GM12872 (cell line): ENCODE measurements around the gene MYO6.

Experiments used
- TF ChIP-seq, protein P1 (sequence below): IDR thresholded peaks from 3 replicates; pipeline ENCODE4 v1.5.1; 2011; ENCODE audit warnings: low read depth, mild to moderate bottlenecking, low read length, moderate library complexity; ENCODE audit not compliant: insufficient read depth

MYO6 gene

DNA sequence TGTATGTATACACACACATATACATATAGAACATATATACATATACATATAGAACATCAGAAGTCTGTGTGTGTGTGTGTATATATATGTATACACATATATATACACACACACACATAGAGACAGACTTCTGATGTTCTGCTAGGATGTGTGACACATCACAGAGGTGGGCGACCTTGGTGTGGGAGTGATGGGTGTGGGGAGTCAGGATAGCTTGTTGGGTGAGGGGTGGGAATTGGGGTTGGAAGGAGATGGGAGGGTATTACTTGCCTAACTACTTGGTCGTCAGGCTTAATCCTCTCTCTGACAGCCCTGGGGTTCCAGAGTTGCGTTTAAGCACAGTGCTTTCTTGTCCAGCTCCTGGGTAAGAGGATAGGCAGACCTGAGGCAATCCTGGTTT lies 8.3 kb downstream of the MYO6 start:
- TF ChIP-seq, protein P1, sequence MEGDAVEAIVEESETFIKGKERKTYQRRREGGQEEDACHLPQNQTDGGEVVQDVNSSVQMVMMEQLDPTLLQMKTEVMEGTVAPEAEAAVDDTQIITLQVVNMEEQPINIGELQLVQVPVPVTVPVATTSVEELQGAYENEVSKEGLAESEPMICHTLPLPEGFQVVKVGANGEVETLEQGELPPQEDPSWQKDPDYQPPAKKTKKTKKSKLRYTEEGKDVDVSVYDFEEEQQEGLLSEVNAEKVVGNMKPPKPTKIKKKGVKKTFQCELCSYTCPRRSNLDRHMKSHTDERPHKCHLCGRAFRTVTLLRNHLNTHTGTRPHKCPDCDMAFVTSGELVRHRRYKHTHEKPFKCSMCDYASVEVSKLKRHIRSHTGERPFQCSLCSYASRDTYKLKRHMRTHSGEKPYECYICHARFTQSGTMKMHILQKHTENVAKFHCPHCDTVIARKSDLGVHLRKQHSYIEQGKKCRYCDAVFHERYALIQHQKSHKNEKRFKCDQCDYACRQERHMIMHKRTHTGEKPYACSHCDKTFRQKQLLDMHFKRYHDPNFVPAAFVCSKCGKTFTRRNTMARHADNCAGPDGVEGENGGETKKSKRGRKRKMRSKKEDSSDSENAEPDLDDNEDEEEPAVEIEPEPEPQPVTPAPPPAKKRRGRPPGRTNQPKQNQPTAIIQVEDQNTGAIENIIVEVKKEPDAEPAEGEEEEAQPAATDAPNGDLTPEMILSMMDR: no peak

DNA sequence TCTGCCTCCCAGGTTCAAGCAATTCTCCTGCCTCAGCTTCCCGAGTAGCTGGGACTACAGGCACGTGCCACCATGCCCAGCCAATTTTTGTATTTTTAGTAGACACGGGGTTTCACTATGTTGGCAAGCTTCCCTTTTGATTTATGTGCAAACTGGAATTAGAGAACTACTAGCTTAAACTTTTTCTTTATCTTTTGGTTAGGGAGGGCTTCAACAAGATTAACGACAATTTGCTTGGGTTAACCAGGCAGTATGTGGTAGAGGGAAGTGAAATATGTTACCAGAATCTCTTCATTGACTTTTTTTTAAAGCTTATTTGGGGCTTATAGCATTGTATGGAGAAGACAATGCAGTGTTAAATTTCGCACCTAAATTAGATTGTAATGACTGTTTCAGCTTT lies 9.0 kb downstream of the MYO6 start:
- TF ChIP-seq, protein P1: no peak

DNA sequence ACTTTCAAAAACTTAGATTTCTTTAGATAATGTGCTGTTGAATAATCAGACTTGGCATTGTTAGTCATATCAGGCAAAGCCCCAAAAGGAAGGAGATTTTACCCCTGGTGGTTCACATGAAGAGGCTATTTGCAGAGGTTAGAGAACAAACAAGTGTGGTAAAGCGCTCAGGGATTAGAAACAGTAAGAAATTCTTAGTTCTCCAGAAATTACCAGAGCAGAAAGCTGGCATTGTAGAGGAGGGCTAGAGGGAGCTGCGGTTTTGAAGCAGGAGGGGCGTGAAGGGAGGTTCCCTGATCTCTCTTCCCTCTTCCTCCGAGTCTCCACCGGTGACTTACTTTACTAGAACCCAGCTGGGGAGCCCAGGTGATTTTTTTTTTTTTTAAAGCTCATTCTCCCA lies 10.2 kb downstream of the MYO6 start:
- TF ChIP-seq, protein P1: no peak

DNA sequence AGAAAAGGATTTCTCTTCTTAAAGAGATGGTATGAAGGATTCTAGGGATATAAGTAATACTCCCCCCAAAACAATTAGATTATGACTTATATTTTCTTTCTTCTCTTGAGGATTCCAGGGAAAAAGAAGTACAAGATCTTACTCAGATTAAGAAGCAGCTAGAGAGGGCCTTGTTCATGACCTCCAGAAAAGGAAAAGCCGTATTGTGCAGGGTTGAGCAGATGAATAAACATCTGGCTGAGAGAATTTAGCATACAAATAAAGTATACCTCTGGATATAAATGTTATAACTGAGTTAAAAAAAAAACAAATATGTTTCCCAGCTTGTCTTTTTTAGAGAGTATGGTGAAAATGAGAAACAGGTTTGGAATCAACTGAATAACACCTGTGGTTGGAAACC lies 11.3 kb downstream of the MYO6 start:
- TF ChIP-seq, protein P1: no peak

DNA sequence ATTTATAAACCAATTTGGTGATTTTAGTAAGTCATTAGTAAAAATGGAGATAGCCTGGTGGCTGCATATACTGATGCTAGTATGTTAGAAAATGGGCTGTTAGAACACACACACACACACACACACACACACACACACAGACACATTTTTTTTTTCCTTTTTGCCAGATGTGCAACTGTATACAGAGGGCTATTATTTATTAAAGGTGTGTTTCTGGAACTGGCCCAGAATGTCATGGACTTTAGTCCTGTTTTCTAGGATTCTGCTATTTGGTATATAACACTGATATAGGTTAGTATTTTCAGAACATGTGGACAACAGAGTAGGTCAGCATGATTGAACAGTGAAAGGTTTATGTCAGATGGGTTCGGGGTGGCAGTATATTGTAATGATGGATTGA lies 12.4 kb downstream of the MYO6 start:
- TF ChIP-seq, protein P1: no peak

DNA sequence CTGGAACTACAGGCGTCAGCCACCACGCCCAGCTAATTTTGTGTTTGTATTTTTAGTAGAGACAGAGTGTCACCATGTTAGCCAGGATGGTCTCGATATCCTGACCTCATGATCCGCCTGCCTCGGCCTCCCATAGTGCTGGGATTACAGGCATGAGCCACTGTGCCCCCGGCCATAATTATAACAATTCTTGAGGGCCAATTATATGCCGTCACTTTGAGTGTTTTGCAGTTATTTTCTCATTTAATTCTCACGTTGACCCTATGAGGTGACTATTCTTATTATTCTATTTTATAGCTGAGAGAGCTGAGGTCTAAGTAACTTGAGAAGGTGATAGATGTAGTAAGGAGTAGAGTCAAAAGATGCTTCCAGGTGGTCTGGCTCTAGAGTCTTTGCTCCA lies 13.0 kb downstream of the MYO6 start:
- TF ChIP-seq, protein P1: no peak

DNA sequence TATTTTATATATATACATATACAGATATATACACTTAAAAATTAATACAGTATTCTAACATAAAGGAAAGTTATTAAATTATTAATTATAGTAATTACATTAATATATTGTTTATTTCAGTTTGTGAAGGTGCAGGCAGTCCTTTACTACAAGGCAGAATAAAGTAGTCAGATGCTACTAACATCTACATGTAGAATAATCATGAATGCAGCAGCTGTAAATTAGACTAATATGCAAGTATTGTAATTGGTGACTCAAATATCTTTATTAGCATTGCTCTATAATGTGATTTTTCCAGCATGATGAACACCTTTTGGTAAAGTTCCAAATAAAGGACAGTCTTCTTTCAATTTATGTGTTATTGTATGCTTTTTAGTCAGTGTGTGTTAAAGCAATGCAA lies 17.3 kb downstream of the MYO6 start:
- TF ChIP-seq, protein P1: no peak

DNA sequence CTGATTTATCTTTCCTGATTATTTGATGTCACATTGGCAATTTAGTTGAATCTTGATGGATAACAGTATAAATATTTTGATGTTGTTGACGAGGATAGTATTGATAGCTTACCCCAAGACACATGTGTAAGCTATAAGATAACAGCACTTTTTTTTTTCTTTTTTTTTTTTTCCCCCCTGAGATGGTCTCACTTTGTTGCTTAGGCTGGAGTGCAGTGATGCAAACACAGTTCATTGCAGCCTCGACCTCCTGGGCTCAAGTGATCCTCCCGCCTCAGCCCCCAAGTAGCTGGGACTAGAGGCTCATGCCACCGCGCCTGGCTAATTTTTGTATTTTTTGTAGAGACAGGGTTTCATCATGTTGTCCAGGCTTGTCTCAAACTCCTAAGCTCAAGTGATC lies 21.8 kb downstream of the MYO6 start:
- TF ChIP-seq, protein P1: no peak
